ENCODE measurements around the gene TPRKB.

TPRKB gene

DNA sequence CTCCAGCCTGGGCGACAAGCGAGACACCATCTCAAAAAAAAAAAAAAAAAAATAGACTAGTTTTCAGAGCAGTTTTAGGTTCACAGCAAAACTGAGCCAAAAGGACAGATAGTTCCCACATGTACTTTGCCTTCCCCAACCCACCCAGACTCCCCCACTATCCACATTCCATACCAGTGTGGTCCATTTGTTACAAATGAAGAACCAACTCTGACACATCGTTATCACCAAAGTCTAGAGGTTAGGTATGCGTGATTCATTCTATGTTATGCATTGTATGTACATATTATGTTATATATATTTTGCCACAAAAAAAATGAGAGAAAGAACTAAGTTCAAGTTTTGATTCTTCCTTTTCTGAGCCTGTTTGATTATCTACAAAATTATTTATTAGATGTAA is 39.2 kb upstream of the TPRKB start:
- Histone ChIP-seq H3K4me1 (ENCODE audit: control insufficient read depth, low read length) (peaks cover 20% of the 10 kb centered on the region), H3K9me2 (replicated peaks; ENCODE audit: control insufficient read depth, low read length) (no peaks in the 10 kb centered on the region), H3K4me3 (ENCODE audit: low read length) (no peak overlapping the region), H4K20me1 (ENCODE audit: control insufficient read depth, insufficient read depth, low read depth, low read length) (no peaks in the 10 kb centered on the region), H3K27me3 (ENCODE audit: control insufficient read depth, low read length) (no peaks in the 10 kb centered on the region), H3K79me2 (ENCODE audit: control insufficient read depth, low read length) (peaks cover 33% of the 10 kb centered on the region), H3K9me3 (ENCODE audit: control insufficient read depth, insufficient read depth, low read length) (no peaks in the 10 kb centered on the region), H3K27ac (ENCODE audit: low read depth, low read length) (no peak overlapping the region), H3F3A (ENCODE audit: control insufficient read depth, insufficient read depth) (no peaks in the 10 kb centered on the region), H3K36me3 (ENCODE audit: control insufficient read depth, low read length) (peaks cover 48% of the 10 kb centered on the region), H3K4me2 (ENCODE audit: low read length) (no peak overlapping the region)
- TF ChIP-seq EZH2phosphoT487 (IDR thresholded peaks at IDR 0.05; ENCODE audit: borderline replicate concordance, low read length) (no peak), CTCF (IDR thresholded peaks at IDR 0.05; ENCODE audit: low read depth, low read length, poor library complexity, severe bottlenecking) (no peak)

- no peak overlapping the region for H3K27ac ChIP-seq (ENCODE audit: low read depth, low read length)
- H3F3A ChIP-seq (ENCODE audit: control insufficient read depth, insufficient read depth), result no peaks in the 10 kb centered on the region
- H3K27me3 ChIP-seq (ENCODE audit: control insufficient read depth, low read length), result no peaks in the 10 kb centered on the region
- no peaks in the 10 kb centered on the region for H4K20me1 ChIP-seq (ENCODE audit: control insufficient read depth, insufficient read depth, low read depth, low read length)
- 0 out of 2 replicates have a peak, but pooled peaks cover 3% of the 10 kb centered on the region for H3K4me1 ChIP-seq (ENCODE audit: control insufficient read depth, low read length)
- peaks cover 14% of the 10 kb centered on the region for H3K79me2 ChIP-seq (ENCODE audit: control insufficient read depth, low read length)
- no peaks in the 10 kb centered on the region for H3K9me3 ChIP-seq (ENCODE audit: control insufficient read depth, insufficient read depth, low read length)
- no peak overlapping the region for H3K4me3 ChIP-seq (ENCODE audit: low read length)
- TF ChIP-seq EZH2phosphoT487 (IDR thresholded peaks at IDR 0.05; ENCODE audit: borderline replicate concordance, low read length) (no peak), CTCF (IDR thresholded peaks at IDR 0.05; ENCODE audit: low read depth, low read length, poor library complexity, severe bottlenecking) (no peak)
- no peaks in the 10 kb centered on the region for H3K9me2 ChIP-seq (replicated peaks; ENCODE audit: control insufficient read depth, low read length)
- H3K36me3 ChIP-seq (ENCODE audit: control insufficient read depth, low read length), result peaks cover 60% of the 10 kb centered on the region
- H3K4me2 ChIP-seq (ENCODE audit: low read length), result no peak overlapping the region
Observed at GRCh38 chr2:73772819-73773218, 35.7 kb upstream of the TPRKB start.

- no peaks in the 10 kb centered on the region for H3K9me3 ChIP-seq (ENCODE audit: control insufficient read depth, insufficient read depth, low read length)
- no peaks in the 10 kb centered on the region for H3F3A ChIP-seq (ENCODE audit: control insufficient read depth, insufficient read depth)
- no peak overlapping the region for H3K27ac ChIP-seq (ENCODE audit: low read depth, low read length)
- no peak overlapping the region for H3K4me3 ChIP-seq (ENCODE audit: low read length)
- no peaks in the 10 kb centered on the region for H3K27me3 ChIP-seq (ENCODE audit: control insufficient read depth, low read length)
- H3K36me3 ChIP-seq (ENCODE audit: control insufficient read depth, low read length), result peaks cover 61% of the 10 kb centered on the region
- no peaks in the 10 kb centered on the region for H4K20me1 ChIP-seq (ENCODE audit: control insufficient read depth, insufficient read depth, low read depth, low read length)
- no peak for TF ChIP-seq EZH2phosphoT487 (IDR thresholded peaks at IDR 0.05; ENCODE audit: borderline replicate concordance, low read length)
- TF ChIP-seq CTCF (IDR thresholded peaks at IDR 0.05; ENCODE audit: low read depth, low read length, poor library complexity, severe bottlenecking), result no peak
- H3K79me2 ChIP-seq (ENCODE audit: control insufficient read depth, low read length), result no peaks in the 10 kb centered on the region
- no peaks in the 10 kb centered on the region for H3K9me2 ChIP-seq (replicated peaks; ENCODE audit: control insufficient read depth, low read length)
- no peaks in the 10 kb centered on the region for H3K4me1 ChIP-seq (ENCODE audit: control insufficient read depth, low read length)
- no peak overlapping the region for H3K4me2 ChIP-seq (ENCODE audit: low read length)
Observed at GRCh38 chr2:73770725-73771124, 33.6 kb upstream of the TPRKB start.

DNA sequence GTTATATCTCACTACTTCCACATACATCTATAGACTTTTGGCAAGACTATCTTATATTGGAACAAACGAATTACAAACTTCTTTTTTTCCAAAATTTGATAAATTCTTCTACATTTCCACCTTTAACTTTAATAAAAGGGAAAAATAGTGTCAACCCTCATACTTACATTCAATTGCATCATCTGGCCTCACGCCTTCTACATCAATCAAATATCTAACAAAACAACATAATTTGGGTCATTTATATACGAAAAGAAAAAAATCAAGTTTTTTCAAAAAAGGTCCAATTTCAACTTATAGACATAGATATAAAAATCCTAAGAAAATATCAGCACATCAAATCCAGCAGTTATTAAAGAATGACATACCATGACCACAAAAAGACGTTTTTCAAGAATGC is 29.8 kb upstream of the TPRKB start:
- no peaks in the 10 kb centered on the region for H4K20me1 ChIP-seq (ENCODE audit: control insufficient read depth, insufficient read depth, low read depth, low read length)
- no peak overlapping the region for H3K4me2 ChIP-seq (ENCODE audit: low read length)
- TF ChIP-seq CTCF (IDR thresholded peaks at IDR 0.05; ENCODE audit: low read depth, low read length, poor library complexity, severe bottlenecking) (no peak), EZH2phosphoT487 (IDR thresholded peaks at IDR 0.05; ENCODE audit: borderline replicate concordance, low read length) (no peak)
- H3K27ac ChIP-seq (ENCODE audit: low read depth, low read length), result no peak overlapping the region
- no peaks in the 10 kb centered on the region for H3K79me2 ChIP-seq (ENCODE audit: control insufficient read depth, low read length)
- no peaks in the 10 kb centered on the region for H3F3A ChIP-seq (ENCODE audit: control insufficient read depth, insufficient read depth)
- no peaks in the 10 kb centered on the region for H3K4me1 ChIP-seq (ENCODE audit: control insufficient read depth, low read length)
- no peaks in the 10 kb centered on the region for H3K27me3 ChIP-seq (ENCODE audit: control insufficient read depth, low read length)
- H3K4me3 ChIP-seq (ENCODE audit: low read length), result no peak overlapping the region
- H3K9me2 ChIP-seq (replicated peaks; ENCODE audit: control insufficient read depth, low read length), result no peaks in the 10 kb centered on the region
- H3K9me3 ChIP-seq (ENCODE audit: control insufficient read depth, insufficient read depth, low read length), result no peaks in the 10 kb centered on the region
- peaks cover 56% of the 10 kb centered on the region for H3K36me3 ChIP-seq (ENCODE audit: control insufficient read depth, low read length)

Data from DOHH2 (cell line).